Brain microvascular endothelial cell (primary cell): ENCODE measurements around the gene ETFBKMT.

Experiments
- DNase-seq: peaks from one replicate; pipeline ENCODE4 v3.0.0-alpha.2; 2020
- H3K27ac ChIP-seq: fragments of 250-450 bp; sonication (Bioruptor Pico); 2 replicates; pipeline ENCODE4 v1.5.1; 2020; ENCODE audit warnings: mild to moderate bottlenecking, moderate library complexity
- H3K27me3 ChIP-seq: fragments of 250-450 bp; sonication (Bioruptor Pico); replicated peaks from 2 replicates; pipeline ENCODE4 v1.5.1; 2020; ENCODE audit warnings: mild to moderate bottlenecking
- H3K36me3 ChIP-seq: fragments of 250-450 bp; sonication (Bioruptor Pico); replicated peaks from 2 replicates; pipeline ENCODE4 v1.5.1; 2020; ENCODE audit warnings: mild to moderate bottlenecking
- H3K4me3 ChIP-seq: 2 replicates; pipeline ENCODE4 v1.5.1; 2011; ENCODE audit warnings: low read depth, mild to moderate bottlenecking, control low read depth, low read length, moderate library complexity
- in situ Hi-C: cut with HindIII; loops from 2 replicates; pipeline ENCODE4 v1.10.0; 2017; ENCODE audit warnings: low sequenced_read_pairs, low pct_ligation_motif_present
- TF ChIP-seq, protein P1 (sequence below): IDR thresholded peaks from 2 replicates; pipeline ENCODE4 v1.5.1; 2011; ENCODE audit warnings: low read depth, mild to moderate bottlenecking, moderate library complexity, low read length, control low read depth, inconsistent platforms; ENCODE audit errors: missing control alignments

ETFBKMT gene

DNA sequence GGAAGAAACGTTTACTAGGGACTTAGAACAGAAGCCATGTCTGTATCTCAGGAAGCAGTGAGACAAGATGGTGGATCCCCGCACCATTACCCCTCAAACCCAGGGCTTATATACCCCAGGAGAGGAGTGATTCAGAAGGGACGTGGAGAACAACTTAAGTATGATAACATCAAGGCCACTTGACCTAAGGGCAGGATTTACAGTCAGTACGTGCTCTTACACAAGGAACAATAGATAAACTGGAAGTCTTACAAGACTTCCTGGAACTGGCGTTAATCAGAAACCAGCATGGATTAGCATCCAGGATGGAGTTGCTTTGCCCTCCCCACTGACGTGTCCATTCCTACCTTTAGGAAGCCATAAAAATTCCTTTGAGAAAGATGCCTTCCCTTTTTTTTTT, 8.6 kb upstream of the ETFBKMT start:
- no peak for DNase-seq
- Histone ChIP-seq H3K27ac (no peak overlapping the region), H3K36me3 (no peaks in the 10 kb centered on the region), H3K27me3 (no peaks in the 10 kb centered on the region), H3K4me3 (no peak overlapping the region)
- in situ Hi-C loops, result no loop called here
- TF ChIP-seq, protein P1, sequence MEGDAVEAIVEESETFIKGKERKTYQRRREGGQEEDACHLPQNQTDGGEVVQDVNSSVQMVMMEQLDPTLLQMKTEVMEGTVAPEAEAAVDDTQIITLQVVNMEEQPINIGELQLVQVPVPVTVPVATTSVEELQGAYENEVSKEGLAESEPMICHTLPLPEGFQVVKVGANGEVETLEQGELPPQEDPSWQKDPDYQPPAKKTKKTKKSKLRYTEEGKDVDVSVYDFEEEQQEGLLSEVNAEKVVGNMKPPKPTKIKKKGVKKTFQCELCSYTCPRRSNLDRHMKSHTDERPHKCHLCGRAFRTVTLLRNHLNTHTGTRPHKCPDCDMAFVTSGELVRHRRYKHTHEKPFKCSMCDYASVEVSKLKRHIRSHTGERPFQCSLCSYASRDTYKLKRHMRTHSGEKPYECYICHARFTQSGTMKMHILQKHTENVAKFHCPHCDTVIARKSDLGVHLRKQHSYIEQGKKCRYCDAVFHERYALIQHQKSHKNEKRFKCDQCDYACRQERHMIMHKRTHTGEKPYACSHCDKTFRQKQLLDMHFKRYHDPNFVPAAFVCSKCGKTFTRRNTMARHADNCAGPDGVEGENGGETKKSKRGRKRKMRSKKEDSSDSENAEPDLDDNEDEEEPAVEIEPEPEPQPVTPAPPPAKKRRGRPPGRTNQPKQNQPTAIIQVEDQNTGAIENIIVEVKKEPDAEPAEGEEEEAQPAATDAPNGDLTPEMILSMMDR, result no peak

DNA sequence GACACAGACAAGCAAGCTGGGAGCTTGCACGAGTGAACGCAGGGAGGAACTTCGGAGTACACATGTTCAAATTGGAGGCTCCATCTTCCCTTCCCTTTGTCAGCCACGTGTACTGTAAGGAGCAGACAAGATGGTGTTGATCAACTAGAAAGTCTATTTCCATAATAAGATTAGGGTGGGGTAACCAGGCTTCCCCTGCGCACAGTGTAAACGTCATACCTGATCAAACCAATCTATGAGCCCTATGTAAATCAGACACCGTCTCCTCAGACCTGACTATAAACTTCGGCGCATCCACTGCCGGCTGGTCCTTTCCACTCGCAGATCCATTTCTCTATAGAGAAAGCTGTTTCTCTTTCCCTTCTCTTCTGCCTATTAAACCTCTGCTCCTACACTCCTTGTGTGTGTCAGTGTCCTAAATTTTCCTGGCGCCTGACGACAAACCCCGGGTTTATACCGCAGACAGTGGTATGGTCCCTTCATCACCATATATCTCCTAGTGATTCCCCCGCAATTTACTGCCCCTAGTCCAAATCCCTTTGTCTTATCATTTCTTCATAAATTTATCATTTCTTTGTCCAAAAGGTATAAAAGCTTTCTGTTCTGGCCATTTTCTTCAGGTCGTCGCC, 7.5 kb upstream of the ETFBKMT start:
- Histone ChIP-seq H3K27ac (no peak overlapping the region), H3K27me3 (no peaks in the 10 kb centered on the region), H3K4me3 (no peak overlapping the region), H3K36me3 (no peaks in the 10 kb centered on the region)
- TF ChIP-seq, protein P1, result no peak
- in situ Hi-C loops, result no loop called here
- no peak for DNase-seq

DNA sequence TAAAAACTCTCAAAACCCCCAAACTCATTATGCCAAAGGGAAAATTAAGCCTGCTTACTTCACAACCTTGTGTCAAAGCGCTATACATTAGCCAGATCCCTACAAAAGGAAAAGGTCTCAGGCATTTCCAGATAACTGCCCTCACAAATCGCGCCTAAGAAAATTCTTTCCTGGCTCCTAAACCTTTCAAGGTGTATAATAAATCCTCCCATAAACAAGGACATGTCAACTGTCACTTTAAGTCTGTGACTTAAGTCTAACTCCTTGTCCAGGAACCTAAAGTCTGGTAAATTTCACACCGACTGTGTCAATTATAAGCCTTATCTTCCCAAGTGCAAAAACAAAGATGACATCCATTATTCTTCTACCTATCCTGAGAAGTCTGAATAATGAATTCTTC, 4.3 kb upstream of the ETFBKMT start:
- H3K4me3 ChIP-seq, result no peak overlapping the region
- no peak for DNase-seq
- no peaks in the 10 kb centered on the region for H3K27me3 ChIP-seq
- no peaks in the 10 kb centered on the region for H3K36me3 ChIP-seq
- in situ Hi-C loops, result no loop called here
- H3K27ac ChIP-seq, result no peak overlapping the region
- TF ChIP-seq, protein P1, result no peak

DNA sequence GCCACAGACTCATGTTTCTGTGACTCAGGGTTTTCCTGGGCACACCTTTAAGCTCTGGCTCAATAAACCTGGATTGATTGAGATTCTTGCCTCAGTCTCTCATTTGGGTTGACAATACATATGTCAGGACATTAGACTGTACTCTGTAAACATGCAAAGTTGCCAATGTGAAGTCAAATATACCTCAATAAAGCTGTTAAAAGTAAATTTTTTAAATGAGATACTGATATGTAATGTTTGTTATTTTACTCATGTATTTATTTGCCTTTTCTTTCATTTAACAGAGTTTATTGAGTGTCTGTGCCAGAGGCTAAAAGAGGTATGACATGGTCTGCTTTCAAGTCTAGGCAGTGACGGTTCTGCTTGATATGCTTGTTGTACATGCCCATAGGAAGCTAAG, 3.7 kb upstream of the ETFBKMT start:
- Histone ChIP-seq H3K36me3 (no peaks in the 10 kb centered on the region), H3K27me3 (no peaks in the 10 kb centered on the region), H3K4me3 (no peak overlapping the region), H3K27ac (no peak overlapping the region)
- in situ Hi-C loops, result no loop called here
- no peak for DNase-seq
- TF ChIP-seq, protein P1, result no peak

DNA sequence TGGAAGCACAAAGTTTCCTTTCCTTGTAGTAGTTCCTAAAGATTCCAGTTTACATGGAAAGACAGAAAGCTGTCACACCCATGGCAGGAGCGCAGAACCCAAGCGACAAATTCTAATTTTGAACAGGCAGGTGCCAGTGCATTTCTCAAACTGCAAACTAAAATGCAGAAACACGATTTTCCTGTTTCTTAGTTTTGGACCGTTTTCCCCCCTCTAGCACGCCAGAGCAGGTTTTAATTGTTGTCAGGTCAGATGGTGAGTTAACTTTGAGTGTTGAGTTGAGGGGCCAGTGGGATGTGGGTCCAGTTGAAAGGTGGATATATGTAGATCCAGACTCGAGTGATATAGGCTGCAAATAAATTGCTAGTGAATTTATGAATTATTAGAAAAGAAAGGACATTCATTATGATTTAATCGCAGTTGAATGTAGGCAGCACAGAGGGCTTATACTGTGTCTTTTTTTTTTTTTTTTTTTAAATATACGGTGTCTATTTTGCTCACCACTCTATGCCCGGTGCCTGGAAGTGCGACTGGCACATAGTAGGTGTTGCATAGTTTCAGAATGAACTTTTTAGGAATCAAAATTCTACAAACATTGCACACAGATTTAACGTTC, 909 bp upstream of the ETFBKMT start:
- no peak for DNase-seq
- Histone ChIP-seq H3K27me3 (no peaks in the 10 kb centered on the region), H3K4me3 (peak overlapping the region; percentile 83), H3K36me3 (no peaks in the 10 kb centered on the region), H3K27ac (peak overlapping the region; percentile 89)
- TF ChIP-seq, protein P1, result no peak
- in situ Hi-C loops, result no loop called here
